Cardiac muscle cell (in vitro differentiated cells and primary cell): Measurements from ENCODE around the gene DENND2A. TPM values are rescaled to one million over a fixed set of nuclear protein-coding genes. Genes with fewer than 3 reads are reported as not detected.
A peak's percentile ranks its signal among the peaks of the same experiment; 100 is the strongest.
"Not testable (repeated sequence)": the region's sequence is repeated elsewhere in the genome, so short reads cannot be mapped to it uniquely, and the experiment has no call there.

Experiments
- DNase-seq, 2 donors: peaks; one replicate each; pipeline versions ENCODE4 v3.0.0 to v3.0.0-alpha.2; 2010 to 2017; ENCODE audit warnings: low read depth in 1 of 2, low spot score in 1 of 2
- H3K27ac ChIP-seq: fragments of 200-600 bp; sonication (generic); 2 replicates; pipeline ENCODE4 v1.5.1; 2016
- H3K27me3 ChIP-seq: fragments of 200-600 bp; sonication (generic); 2 replicates; pipeline ENCODE4 v1.6.0; 2016; ENCODE audit warnings: control low read depth
- H3K36me3 ChIP-seq: fragments of 200-600 bp; sonication (generic); 2 replicates; pipeline ENCODE4 v1.5.1; 2016; ENCODE audit warnings: control low read depth
- H3K4me1 ChIP-seq: fragments of 200-600 bp; sonication (generic); 2 replicates; pipeline ENCODE4 v1.8.1; 2017; ENCODE audit warnings: low read depth, mild to moderate bottlenecking, mixed run types
- H3K4me3 ChIP-seq: fragments of 200-600 bp; sonication (generic); 2 replicates; pipeline ENCODE4 v1.5.1; 2016; ENCODE audit warnings: mild to moderate bottlenecking
- H3K9me3 ChIP-seq: fragments of 200-600 bp; sonication (generic); 2 replicates; pipeline ENCODE4 v1.5.1; 2017; ENCODE audit warnings: low read depth, mild to moderate bottlenecking, control low read depth
- polyA plus RNA-seq: library from polyadenylated mRNA; unstranded; fragments of >200 nt; fragmentation: Nextera tagmentation; extraction: Ambion mirVana; gene quantifications from 2 replicates; pipeline ENCODE4 v1.2.1, GENCODE V29; 2016
- total RNA-seq: library from RNA; depleted of rRNA; stranded (reverse); fragments of >200 nt; gene quantifications from 2 replicates; pipeline ENCODE4 v1.2.3, GENCODE V29; 2016
- TF ChIP-seq, protein P1 (sequence below): IDR thresholded peaks from 2 replicates; pipeline ENCODE4 v1.5.1; 2012; ENCODE audit warnings: low read depth, mild to moderate bottlenecking, low read length

Gene DENND2A
- total and polyA plus RNA-seq, 2 experiments from 2014 or later, result 14.0 to 21.7 TPM

GRCh38 chr7:140635816-140636215 is 4.8 kb downstream of the DENND2A start:
- DNase-seq, result no peak
- Histone ChIP-seq H3K27ac (peak overlapping the region; percentile 25), H3K4me1 (peaks cover 16% of the 10 kb centered on the region), H3K36me3 (no peaks in the 10 kb centered on the region), H3K9me3 (no peaks in the 10 kb centered on the region), H3K27me3 (no peaks in the 10 kb centered on the region), H3K4me3 (no peak overlapping the region)
- TF ChIP-seq, protein P1, sequence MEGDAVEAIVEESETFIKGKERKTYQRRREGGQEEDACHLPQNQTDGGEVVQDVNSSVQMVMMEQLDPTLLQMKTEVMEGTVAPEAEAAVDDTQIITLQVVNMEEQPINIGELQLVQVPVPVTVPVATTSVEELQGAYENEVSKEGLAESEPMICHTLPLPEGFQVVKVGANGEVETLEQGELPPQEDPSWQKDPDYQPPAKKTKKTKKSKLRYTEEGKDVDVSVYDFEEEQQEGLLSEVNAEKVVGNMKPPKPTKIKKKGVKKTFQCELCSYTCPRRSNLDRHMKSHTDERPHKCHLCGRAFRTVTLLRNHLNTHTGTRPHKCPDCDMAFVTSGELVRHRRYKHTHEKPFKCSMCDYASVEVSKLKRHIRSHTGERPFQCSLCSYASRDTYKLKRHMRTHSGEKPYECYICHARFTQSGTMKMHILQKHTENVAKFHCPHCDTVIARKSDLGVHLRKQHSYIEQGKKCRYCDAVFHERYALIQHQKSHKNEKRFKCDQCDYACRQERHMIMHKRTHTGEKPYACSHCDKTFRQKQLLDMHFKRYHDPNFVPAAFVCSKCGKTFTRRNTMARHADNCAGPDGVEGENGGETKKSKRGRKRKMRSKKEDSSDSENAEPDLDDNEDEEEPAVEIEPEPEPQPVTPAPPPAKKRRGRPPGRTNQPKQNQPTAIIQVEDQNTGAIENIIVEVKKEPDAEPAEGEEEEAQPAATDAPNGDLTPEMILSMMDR, result no peak

DNA sequence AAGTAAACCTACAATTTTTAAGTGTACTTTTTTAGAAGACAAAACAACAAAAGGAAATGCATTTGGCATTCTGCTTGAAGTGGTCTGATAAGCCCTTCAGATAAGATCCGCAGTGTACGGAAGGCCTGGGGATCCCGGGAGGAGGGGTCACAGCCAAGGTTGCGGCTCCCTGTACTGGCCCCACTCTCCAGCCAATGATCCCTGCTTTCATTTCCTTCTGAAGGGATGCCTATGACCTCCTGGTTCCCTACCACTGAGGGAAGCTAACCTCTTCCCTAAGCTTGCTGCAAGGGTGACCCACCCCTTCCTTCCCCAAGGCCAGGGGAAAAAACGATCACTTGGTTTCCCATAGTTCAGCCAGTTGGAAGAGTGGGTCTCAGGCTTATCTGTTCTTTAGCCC is 5.3 kb downstream of the DENND2A start:
- H3K4me1 ChIP-seq, result peaks cover 16% of the 10 kb centered on the region
- no peak overlapping the region for H3K4me3 ChIP-seq
- DNase-seq, result peak in 1 of 2 donors; percentile 49
- no peaks in the 10 kb centered on the region for H3K27me3 ChIP-seq
- TF ChIP-seq, protein P1, result no peak
- H3K9me3 ChIP-seq, result no peaks in the 10 kb centered on the region
- peak overlapping the region; percentile 25 for H3K27ac ChIP-seq
- no peaks in the 10 kb centered on the region for H3K36me3 ChIP-seq

DNA sequence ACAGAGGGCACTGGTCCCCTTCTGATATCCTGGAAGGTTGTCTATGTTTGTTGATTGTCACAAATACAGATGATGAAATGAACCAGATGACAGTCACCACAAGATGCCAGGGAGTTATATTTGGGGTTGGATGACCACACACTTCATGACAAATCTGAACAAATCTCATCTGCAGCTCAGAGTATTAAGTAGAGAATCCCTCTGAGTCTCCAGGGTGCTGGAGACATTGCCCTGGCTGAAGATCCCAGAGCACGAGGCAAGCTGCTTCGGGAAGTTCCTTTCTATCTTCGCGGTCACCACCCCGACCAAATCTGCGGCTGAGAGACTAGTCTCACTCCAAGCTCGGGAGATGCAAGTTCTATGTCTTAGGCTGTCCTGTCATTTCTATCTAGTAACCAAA is 9.0 kb downstream of the DENND2A start:
- TF ChIP-seq, protein P1, result no peak
- peaks cover 19% of the 10 kb centered on the region for H3K4me1 ChIP-seq
- no peak for DNase-seq
- H3K9me3 ChIP-seq, result no peaks in the 10 kb centered on the region
- H3K36me3 ChIP-seq, result no peaks in the 10 kb centered on the region
- H3K4me3 ChIP-seq, result no peak overlapping the region
- H3K27ac ChIP-seq, result no peak overlapping the region
- H3K27me3 ChIP-seq, result no peaks in the 10 kb centered on the region

DNA sequence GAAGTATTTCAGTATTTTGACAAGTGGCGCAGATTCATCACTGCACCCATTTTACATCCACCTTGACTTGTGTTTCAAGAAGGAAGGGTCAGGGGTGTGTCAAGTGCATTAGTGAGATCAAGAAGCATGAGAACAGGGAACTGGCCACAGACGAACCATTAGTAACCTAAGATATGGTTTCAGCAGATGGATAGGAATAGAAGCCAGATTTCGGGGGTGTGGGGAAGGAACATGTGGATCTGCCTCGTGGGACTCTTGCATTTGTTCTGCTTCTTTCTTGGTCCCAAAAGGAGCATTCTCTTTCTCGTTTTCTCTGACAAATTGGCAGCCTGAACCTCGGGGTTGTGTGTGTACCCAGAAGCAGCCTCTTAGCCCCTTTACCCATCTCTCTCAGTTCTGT is 9.6 kb downstream of the DENND2A start:
- TF ChIP-seq, protein P1, result no peak
- peaks cover 21% of the 10 kb centered on the region for H3K4me1 ChIP-seq
- no peak for DNase-seq
- no peak overlapping the region for H3K27ac ChIP-seq
- no peaks in the 10 kb centered on the region for H3K36me3 ChIP-seq
- no peaks in the 10 kb centered on the region for H3K9me3 ChIP-seq
- no peaks in the 10 kb centered on the region for H3K27me3 ChIP-seq
- no peak overlapping the region for H3K4me3 ChIP-seq

GRCh38 chr7:140625908-140626868 is 14.4 kb downstream of the DENND2A start:
- DNase-seq, result peak; percentile 46 to 98
- Histone ChIP-seq H3K9me3 (no peaks in the 10 kb centered on the region), H3K4me3 (no peak overlapping the region), H3K27ac (peak overlapping the region; percentile 38), H3K36me3 (no peaks in the 10 kb centered on the region), H3K4me1 (peaks cover 16% of the 10 kb centered on the region), H3K27me3 (no peaks in the 10 kb centered on the region)
- TF ChIP-seq, protein P1, result no peak

- not testable (repeated sequence) for H3K27ac ChIP-seq, H3K36me3 ChIP-seq, DNase-seq
Measured at GRCh38 chr7:140625192-140625558, 15.4 kb downstream of the DENND2A start.

More at GRCh38 chr7:140625192-140625558, 15.4 kb downstream of the DENND2A start:
- not testable (repeated sequence) for H3K9me3 ChIP-seq, H3K27me3 ChIP-seq, H3K4me3 ChIP-seq
- peaks cover 16% of the 10 kb centered on the region for H3K4me1 ChIP-seq
